LNCaP clone FGC (cell line): Measurements from ENCODE around the gene ACO2.
A peak's percentile ranks its signal among the peaks of the same experiment; 100 is the strongest.

Source experiments
- DNase-seq: peaks from one replicate; pipeline ENCODE4 v3.0.0-alpha.2; 2011; ENCODE audit warnings: low read depth
- H3K4me3 ChIP-seq: 2 replicates; pipeline ENCODE4 v1.5.1; 2011; ENCODE audit warnings: mild to moderate bottlenecking, low read depth, low read length, control low read depth
- CTCF ChIP-seq: IDR thresholded peaks from 2 replicates; pipeline ENCODE4 v1.5.1; 2012; ENCODE audit warnings: mild to moderate bottlenecking; ENCODE audit not compliant: control insufficient read depth, insufficient read depth; ENCODE audit errors: extremely low read depth

ACO2 gene

DNA sequence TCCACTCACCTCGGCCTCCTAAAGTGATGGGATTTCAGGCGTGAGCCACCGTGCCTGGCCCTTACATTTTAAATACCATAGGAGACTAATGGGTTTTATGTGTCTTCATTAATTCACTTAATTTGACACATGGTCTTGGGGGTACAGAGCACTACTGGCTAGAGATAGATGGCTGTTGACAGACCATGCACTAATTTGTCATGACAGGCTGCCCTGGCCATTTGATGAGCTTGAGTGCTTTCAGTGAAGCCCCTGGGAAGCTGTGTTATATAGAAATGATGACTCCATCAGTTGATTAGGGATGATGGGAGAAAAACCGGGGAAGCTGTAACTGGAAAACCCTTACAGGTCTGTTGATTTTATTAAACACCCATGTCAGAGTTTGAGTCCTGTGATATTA lies 7.0 kb upstream of the ACO2 start:
- no peak overlapping the region for H3K4me3 ChIP-seq
- no peak for DNase-seq
- TF ChIP-seq CTCF = no peak

DNA sequence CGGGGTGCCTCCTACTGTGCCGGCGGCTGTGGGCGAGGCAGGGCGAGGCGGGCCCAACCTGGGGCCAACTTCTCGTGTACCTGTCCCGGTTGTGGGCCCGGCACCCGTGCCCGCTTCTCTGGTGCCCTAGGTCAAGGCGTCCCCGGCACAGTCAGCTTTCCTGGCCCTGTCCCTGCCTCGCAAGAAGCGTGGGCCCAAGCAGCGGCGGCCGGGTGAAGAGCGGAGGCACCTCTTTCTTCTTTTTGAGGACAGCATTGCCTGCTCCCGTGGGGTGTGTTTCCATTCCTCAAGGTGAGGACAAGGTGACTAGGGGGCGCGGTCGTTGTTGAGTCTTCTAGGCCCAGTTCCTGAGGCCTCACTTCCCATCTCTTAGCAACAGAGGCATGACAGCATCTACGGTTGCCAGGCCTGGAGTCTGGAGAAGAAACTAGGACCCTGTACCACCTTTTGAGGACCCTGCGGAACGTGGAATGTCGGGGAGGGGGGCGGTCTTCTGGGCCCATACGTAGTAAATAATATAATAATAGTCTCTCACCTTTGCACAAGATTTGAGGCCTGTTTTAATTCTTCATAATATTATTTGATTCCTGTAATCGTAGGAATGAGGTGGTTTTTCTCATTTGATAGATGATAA lies 418 bp downstream of the ACO2 start:
- no peak for DNase-seq
- H3K4me3 ChIP-seq = peak overlapping the region; percentile 97
- TF ChIP-seq CTCF = no peak

GRCh38 chr22:41470886-41471285 lies 2.0 kb downstream of the ACO2 start:
- no peak for DNase-seq
- no peak overlapping the region for H3K4me3 ChIP-seq
- no peak for TF ChIP-seq CTCF

DNA sequence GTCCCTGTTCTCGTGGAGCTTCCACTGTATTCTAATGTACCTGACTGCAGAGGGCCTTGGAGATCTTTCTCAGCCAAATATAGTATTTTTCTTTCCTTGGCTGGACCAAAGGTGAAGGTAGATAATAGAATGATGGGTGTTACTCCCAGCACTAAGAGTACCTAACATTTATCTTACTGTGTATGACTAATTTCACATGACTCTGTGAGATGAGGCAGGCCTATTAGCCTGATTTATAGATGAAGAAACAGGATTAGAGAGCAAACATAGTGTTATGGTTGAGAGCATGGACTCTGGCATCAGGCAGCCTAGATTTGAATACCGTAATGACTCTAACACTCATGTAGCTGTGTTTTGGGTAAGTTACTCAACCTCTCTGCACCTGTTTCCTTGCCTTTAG lies 2.7 kb downstream of the ACO2 start:
- no peak for DNase-seq
- no peak overlapping the region for H3K4me3 ChIP-seq
- no peak for TF ChIP-seq CTCF

DNA sequence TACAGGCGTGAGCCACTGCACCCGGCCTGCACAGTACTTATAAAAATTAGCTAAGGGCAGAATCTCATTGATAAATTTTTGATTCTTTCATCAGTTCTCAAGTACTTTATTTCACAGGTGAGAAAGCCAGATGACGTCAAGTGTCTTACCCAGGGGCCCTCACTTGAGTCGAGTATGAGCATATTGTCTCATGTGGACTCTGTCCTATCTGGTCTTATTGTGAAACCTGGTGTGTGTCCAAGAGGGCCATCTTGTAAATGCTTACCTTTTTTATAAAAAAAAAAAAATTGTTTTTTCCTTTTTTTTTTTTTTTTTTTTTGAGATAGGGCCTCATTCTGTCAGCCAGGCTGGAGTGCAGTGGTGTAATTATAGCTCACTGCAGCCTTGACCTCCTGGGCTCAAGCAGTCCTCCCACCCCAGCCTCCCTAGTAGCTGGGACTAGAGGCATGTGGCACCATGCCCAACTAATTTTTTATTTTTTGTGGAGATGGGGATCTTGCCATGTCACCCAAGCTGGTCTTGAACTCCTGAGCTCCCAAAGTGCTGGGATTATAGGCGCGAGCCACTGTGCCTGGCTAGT lies 6.0 kb downstream of the ACO2 start:
- DNase-seq = no peak
- no peak for TF ChIP-seq CTCF
- no peak overlapping the region for H3K4me3 ChIP-seq

DNA sequence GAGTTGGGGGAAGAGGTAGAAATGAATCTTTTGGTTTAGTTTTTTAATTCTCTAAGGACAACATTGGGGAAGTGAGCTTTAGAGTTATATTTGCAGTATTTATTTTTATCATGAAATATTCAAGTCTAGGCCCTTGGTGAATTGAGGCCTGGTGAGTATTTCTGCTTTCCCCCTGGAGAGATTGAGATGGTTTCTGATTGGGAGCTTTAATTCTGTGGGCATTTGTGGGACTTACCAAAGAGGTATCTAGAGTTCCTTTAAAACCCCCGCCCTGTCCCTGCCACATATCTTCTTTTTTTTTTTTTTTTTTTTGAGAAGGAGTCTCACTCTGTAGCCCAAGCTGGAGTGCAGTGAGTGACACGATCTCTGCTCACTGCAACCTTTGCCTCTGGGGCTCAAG lies 9.6 kb downstream of the ACO2 start:
- no peak for TF ChIP-seq CTCF
- no peak for DNase-seq
- no peak overlapping the region for H3K4me3 ChIP-seq
